Esophagus (tissue), 2 donors: ENCODE measurements around the gene SERPINB5. TPM values are rescaled to one million over a fixed set of nuclear protein-coding genes. Genes with fewer than 3 reads are reported as not detected.
A peak's percentile ranks its signal among the peaks of the same experiment; 100 is the strongest.

Experiments
- H3K27ac ChIP-seq, 2 donors: one replicate each; pipeline ENCODE4 v1.5.1; 2013; ENCODE audit warnings: low read depth in 2 of 2, mild to moderate bottlenecking in 2 of 2, inconsistent platforms in 1 of 2, low read length in 1 of 2, moderate library complexity in 1 of 2
- H3K27me3 ChIP-seq, 2 donors: one replicate each; pipeline ENCODE4 v1.6.1; 2013; ENCODE audit warnings: low read length in 2 of 2, control low read depth in 1 of 2, mild to moderate bottlenecking in 1 of 2; ENCODE audit not compliant: insufficient read depth in 2 of 2, control insufficient read depth in 1 of 2
- H3K36me3 ChIP-seq, 2 donors: one replicate each; pipeline ENCODE4 v1.6.1; 2013; ENCODE audit warnings: low read length in 1 of 2; ENCODE audit not compliant: control insufficient read depth in 2 of 2, insufficient read depth in 2 of 2
- H3K4me1 ChIP-seq, 2 donors: one replicate each; pipeline ENCODE4 v1.6.1; 2013; ENCODE audit warnings: low read length in 1 of 2; ENCODE audit not compliant: control insufficient read depth in 2 of 2, insufficient read depth in 2 of 2
- H3K4me3 ChIP-seq, 2 donors: one replicate each; pipeline ENCODE4 v1.5.1; 2013; ENCODE audit warnings: low read length in 2 of 2, mild to moderate bottlenecking in 2 of 2, low read depth in 1 of 2, moderate library complexity in 1 of 2
- H3K9me3 ChIP-seq, 2 donors: one replicate each; pipeline ENCODE4 v1.6.1; 2013; ENCODE audit warnings: mild to moderate bottlenecking in 2 of 2, low read depth in 1 of 2, low read length in 1 of 2, moderate library complexity in 1 of 2; ENCODE audit not compliant: control insufficient read depth in 2 of 2, insufficient read depth in 1 of 2
- WGBS, 2 donors: extraction: QIAGEN DNeasy Blood & Tissue Kit; methylation state at CpG; one replicate each; pipeline ENCODE4 v1.1.7; 2013; 5-methylcytosine and 5-hydroxymethylcytosine counted together
- polyA plus RNA-seq, 2 donors: library from polyadenylated mRNA; stranded (reverse); fragments of 200-250 nt; gene quantifications; one replicate each; pipeline ENCODE4 v1.2.3, GENCODE V29; 2013
- donor health status: healthy with polysubstance abuse.
- donor health status: Bipolar disorder and iron deficiency.

The SERPINB5 gene
- polyA plus RNA-seq, 2 donors = 48.0 to 174 TPM

GRCh38 chr18:63480915-63481314 lies 4.2 kb downstream of the SERPINB5 start:
- Histone ChIP-seq H3K27me3 (no peaks in the 10 kb centered on the region), H3K36me3 (peaks cover 3 to 7% of the 10 kb centered on the region in 2 donors), H3K4me1 (peaks cover 0 to 2% of the 10 kb centered on the region in 2 donors), H3K4me3 (no peak overlapping the region), H3K27ac (no peak overlapping the region), H3K9me3 (no peaks in the 10 kb centered on the region)
- WGBS, 2 donors = 58 to 65% methylated on average over 2 of the region's 2 CpGs

- Histone ChIP-seq H3K4me3 (no peak overlapping the region), H3K27ac (no peak overlapping the region), H3K9me3 (no peaks in the 10 kb centered on the region), H3K27me3 (no peaks in the 10 kb centered on the region), H3K4me1 (no peaks in the 10 kb centered on the region), H3K36me3 (peaks cover 6 to 14% of the 10 kb centered on the region in 2 donors)
- 67 to 71% methylated on average over 2 of the region's 2 CpGs for WGBS, 2 donors
Measured at GRCh38 chr18:63487676-63488075, 10.9 kb downstream of the SERPINB5 start.

- no peaks in the 10 kb centered on the region for H3K4me1 ChIP-seq
- H3K27me3 ChIP-seq = no peaks in the 10 kb centered on the region
- H3K27ac ChIP-seq = no peak overlapping the region
- no peaks in the 10 kb centered on the region for H3K9me3 ChIP-seq
- H3K36me3 ChIP-seq = peaks cover 6 to 14% of the 10 kb centered on the region in 2 donors
- H3K4me3 ChIP-seq = no peak overlapping the region
- WGBS, 2 donors = 66 to 72% methylated on average over 2 of the region's 2 CpGs
Measured at GRCh38 chr18:63488160-63488559, 11.4 kb downstream of the SERPINB5 start.

GRCh38 chr18:63492851-63493250 lies 16.1 kb downstream of the SERPINB5 start:
- no peak overlapping the region for H3K27ac ChIP-seq

GRCh38 chr18:63495675-63496074 lies 18.9 kb downstream of the SERPINB5 start:
- Histone ChIP-seq H3K36me3 (peaks cover 0 to 20% of the 10 kb centered on the region in 2 donors), H3K27me3 (no peaks in the 10 kb centered on the region), H3K27ac (no peak overlapping the region), H3K4me3 (no peak overlapping the region), H3K4me1 (no peaks in the 10 kb centered on the region), H3K9me3 (no peaks in the 10 kb centered on the region)
- WGBS, 2 donors = 83 to 87% methylated on average over 2 of the region's 2 CpGs

More at GRCh38 chr18:63492851-63493250, 16.1 kb downstream of the SERPINB5 start:
- H3K4me3 ChIP-seq = no peak overlapping the region
- no peaks in the 10 kb centered on the region for H3K4me1 ChIP-seq
- H3K36me3 ChIP-seq = peaks cover 3 to 20% of the 10 kb centered on the region in 2 donors
- no peaks in the 10 kb centered on the region for H3K9me3 ChIP-seq
- 72 to 77% methylated on average over 3 of the region's 3 CpGs for WGBS, 2 donors
- H3K27me3 ChIP-seq = no peaks in the 10 kb centered on the region

GRCh38 chr18:63505566-63506335 lies 29.0 kb downstream of the SERPINB5 start:
- no peak overlapping the region for H3K27ac ChIP-seq
- H3K27me3 ChIP-seq = no peaks in the 10 kb centered on the region
- H3K4me1 ChIP-seq = no peaks in the 10 kb centered on the region
- H3K36me3 ChIP-seq = peaks cover 0 to 2% of the 10 kb centered on the region in 2 donors
- H3K9me3 ChIP-seq = no peaks in the 10 kb centered on the region
- H3K4me3 ChIP-seq = no peak overlapping the region
- WGBS, 2 donors = 33 to 61% methylated on average over 2 of the region's 2 CpGs

- H3K27ac ChIP-seq = no peak overlapping the region
- no peaks in the 10 kb centered on the region for H3K27me3 ChIP-seq
- no peaks in the 10 kb centered on the region for H3K4me1 ChIP-seq
- no peaks in the 10 kb centered on the region for H3K9me3 ChIP-seq
- H3K4me3 ChIP-seq = no peak overlapping the region
- H3K36me3 ChIP-seq = peaks cover 0 to 2% of the 10 kb centered on the region in 2 donors
- WGBS, 2 donors = 42 to 64% methylated on average over 3 of the region's 3 CpGs
Measured at GRCh38 chr18:63506336-63506646, 29.5 kb downstream of the SERPINB5 start.

- Histone ChIP-seq H3K9me3 (no peaks in the 10 kb centered on the region), H3K4me1 (no peaks in the 10 kb centered on the region), H3K27ac (peak overlapping the region in 1 of 2 donors; percentile 37), H3K36me3 (peaks cover 0 to 2% of the 10 kb centered on the region in 2 donors), H3K4me3 (no peak overlapping the region), H3K27me3 (no peaks in the 10 kb centered on the region)
- WGBS, 2 donors = 18 to 33% methylated on average over 3 of the region's 3 CpGs
Measured at GRCh38 chr18:63508596-63508995, 31.8 kb downstream of the SERPINB5 start.

GRCh38 chr18:63511285-63511684 lies 34.5 kb downstream of the SERPINB5 start:
- H3K4me1 ChIP-seq = no peaks in the 10 kb centered on the region
- no peak overlapping the region for H3K4me3 ChIP-seq
- no peaks in the 10 kb centered on the region for H3K27me3 ChIP-seq
- no peak overlapping the region for H3K27ac ChIP-seq
- 28 to 34% methylated on average over 7 of the region's 7 CpGs for WGBS, 2 donors
- H3K9me3 ChIP-seq = no peaks in the 10 kb centered on the region
- H3K36me3 ChIP-seq = no peaks in the 10 kb centered on the region

GRCh38 chr18:63514326-63514725 lies 37.6 kb downstream of the SERPINB5 start:
- H3K36me3 ChIP-seq = no peaks in the 10 kb centered on the region
- no peaks in the 10 kb centered on the region for H3K9me3 ChIP-seq
- WGBS, 2 donors = 73 to 74% methylated on average over 6 of the region's 6 CpGs

More at GRCh38 chr18:63514326-63514725, 37.6 kb downstream of the SERPINB5 start:
- Histone ChIP-seq H3K4me1 (no peaks in the 10 kb centered on the region), H3K4me3 (no peak overlapping the region), H3K27ac (no peak overlapping the region), H3K27me3 (no peaks in the 10 kb centered on the region)
